OCI-LY3 (cell line): ENCODE results near the gene NT5DC3.

ENCODE experiments used
- H2AFZ ChIP-seq: fragments of 200-600, 300-600 bp; shearing (Covaris generic); 2 replicates; pipeline ENCODE4 v1.6.0; 2014; ENCODE audit warnings: antibody characterized with exemption, low read depth, low read length
- H3K27ac ChIP-seq: fragments of 200-600, 300-600 bp; sonication (generic); 2 replicates; pipeline ENCODE4 v1.5.1; 2014; ENCODE audit warnings: mild to moderate bottlenecking, low read length, moderate library complexity, mixed read lengths
- H3K27me3 ChIP-seq: fragments of 200-600, 300-600 bp; sonication (generic); 2 replicates; pipeline ENCODE4 v1.6.1; 2014; ENCODE audit warnings: low read depth, low read length, mixed read lengths
- H3K36me3 ChIP-seq: fragments of 200-600, 300-600 bp; sonication (generic); replicated peaks from 2 replicates; pipeline ENCODE3; 2014; ENCODE audit warnings: low read depth, low read length, mixed read lengths
- H3K4me1 ChIP-seq: fragments of 300-600, 200-600 bp; sonication (generic); 2 replicates; pipeline ENCODE4 v1.6.1; 2014; ENCODE audit warnings: low read length, mixed read lengths
- H3K4me2 ChIP-seq: fragments of 200-600, 300-600 bp; sonication (generic); 2 replicates; pipeline ENCODE4 v1.6.1; 2014; ENCODE audit warnings: low read length, mixed read lengths
- H3K4me3 ChIP-seq: fragments of 300-600, 200-600 bp; sonication (generic); 2 replicates; pipeline ENCODE4 v1.5.1; 2014; ENCODE audit warnings: antibody characterized with exemption, mild to moderate bottlenecking, low read length, moderate library complexity
- H3K79me2 ChIP-seq: fragments of 300-600, 200-600 bp; shearing (Covaris generic); 2 replicates; pipeline ENCODE4 v1.6.1; 2014; ENCODE audit warnings: mild to moderate bottlenecking, low read length, mixed read lengths
- H3K9ac ChIP-seq: fragments of 300-600, 200-600 bp; shearing (Covaris generic); 2 replicates; pipeline ENCODE4 v1.6.0; 2014; ENCODE audit warnings: mild to moderate bottlenecking, low read length, moderate library complexity
- H3K9me3 ChIP-seq: fragments of 200-600, 300-600 bp; shearing (Covaris generic); 2 replicates; pipeline ENCODE4 v1.6.1; 2014; ENCODE audit warnings: low read length, mixed read lengths; ENCODE audit not compliant: insufficient read depth
- H4K20me1 ChIP-seq: fragments of 200-600, 300-600 bp; sonication (generic); 2 replicates; pipeline ENCODE4 v1.6.1; 2016; ENCODE audit warnings: low read length, mixed read lengths; ENCODE audit not compliant: insufficient read depth
- CTCF ChIP-seq: fragments of 200-600, 300-600 bp; sonication (generic); IDR thresholded peaks from 2 replicates; pipeline ENCODE4 v1.5.1; 2014; ENCODE audit warnings: antibody characterized with exemption, low read length, low read depth
- EZH2phosphoT487 ChIP-seq: fragments of 200-600 bp; shearing (Covaris generic); IDR thresholded peaks from 2 replicates; pipeline ENCODE4 v1.6.1; 2018; ENCODE audit warnings: antibody characterized with exemption, mixed run types, low read depth

NT5DC3 gene

DNA sequence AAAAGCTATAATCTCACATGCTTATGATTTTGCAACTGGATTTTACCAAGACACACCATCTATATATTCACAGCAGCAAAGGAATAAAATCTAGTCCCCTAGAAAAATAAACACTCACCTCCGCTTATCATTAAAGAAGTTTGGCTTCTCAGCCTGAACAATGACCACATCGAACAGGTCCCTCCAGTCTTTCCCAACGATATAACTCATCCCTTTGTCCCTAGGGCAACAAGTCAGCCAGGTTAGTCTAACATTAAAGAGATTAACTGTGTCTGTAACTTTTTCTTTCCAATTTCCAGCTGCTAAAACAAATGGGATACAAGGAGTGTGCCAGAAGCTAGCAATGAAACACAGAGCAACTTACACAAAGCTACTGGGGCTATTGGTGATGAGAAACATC lies 48.0 kb downstream of the NT5DC3 start:
- Histone ChIP-seq H3K4me1 (peaks cover under 1% of the 10 kb centered on the region; the same call in 1 of the 2 replicates), H3K79me2 (no peaks in the 10 kb centered on the region), H3K9me3 (no peaks in the 10 kb centered on the region), H2AFZ (no peak overlapping the region), H3K36me3 (peaks cover 18% of the 10 kb centered on the region), H3K27me3 (no peaks in the 10 kb centered on the region), H3K4me2 (no peak overlapping the region), H4K20me1 (no peaks in the 10 kb centered on the region), H3K27ac (no peak overlapping the region), H3K4me3 (no peak overlapping the region), H3K9ac (no peak overlapping the region)
- TF ChIP-seq CTCF (no peak), EZH2phosphoT487 (no peak)

- no peak overlapping the region for H3K27ac ChIP-seq
- H3K36me3 ChIP-seq = peaks cover 17% of the 10 kb centered on the region
- TF ChIP-seq CTCF (no peak), EZH2phosphoT487 (no peak)
Observed at GRCh38 chr12:103791350-103791920, 49.6 kb downstream of the NT5DC3 start.

DNA sequence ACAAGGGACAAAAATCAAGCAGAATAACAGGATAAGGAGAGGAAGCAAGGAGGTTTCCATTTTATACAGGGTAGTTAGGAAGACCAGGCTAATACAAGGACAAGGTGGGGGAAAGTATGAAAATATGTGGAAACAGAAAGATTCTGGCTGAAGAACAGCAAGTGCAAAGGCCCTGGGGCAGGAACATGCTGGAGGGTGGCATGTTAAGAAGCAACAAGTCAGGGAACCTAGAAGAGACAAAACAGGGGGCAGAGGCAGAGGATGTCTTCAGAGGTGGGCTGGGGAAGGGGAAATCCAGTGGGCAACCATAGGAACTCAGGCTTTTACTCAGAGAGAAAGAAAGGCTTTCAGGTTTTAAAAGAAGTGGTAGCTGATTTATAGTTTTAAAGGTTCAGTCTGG lies 54.8 kb downstream of the NT5DC3 start:
- Histone ChIP-seq H3K9me3 (no peaks in the 10 kb centered on the region), H3K79me2 (no peaks in the 10 kb centered on the region), H3K27ac (no peak overlapping the region), H3K4me2 (no peak overlapping the region), H3K4me1 (no peaks in the 10 kb centered on the region), H2AFZ (no peak overlapping the region), H4K20me1 (no peaks in the 10 kb centered on the region), H3K36me3 (peaks cover 11% of the 10 kb centered on the region), H3K9ac (no peak overlapping the region), H3K27me3 (no peaks in the 10 kb centered on the region), H3K4me3 (no peak overlapping the region)
- TF ChIP-seq CTCF = no peak
- no peak for TF ChIP-seq EZH2phosphoT487

More at GRCh38 chr12:103791350-103791920, 49.6 kb downstream of the NT5DC3 start:
- H3K9me3 ChIP-seq = no peaks in the 10 kb centered on the region
- no peak overlapping the region for H2AFZ ChIP-seq
- H3K4me2 ChIP-seq = no peak overlapping the region
- no peak overlapping the region for H3K9ac ChIP-seq
- no peaks in the 10 kb centered on the region for H3K79me2 ChIP-seq
- H3K4me1 ChIP-seq = no peaks in the 10 kb centered on the region
- H3K27me3 ChIP-seq = no peaks in the 10 kb centered on the region
- no peak overlapping the region for H3K4me3 ChIP-seq
- H4K20me1 ChIP-seq = no peaks in the 10 kb centered on the region

GRCh38 chr12:103785243-103786031 lies 55.6 kb downstream of the NT5DC3 start:
- no peaks in the 10 kb centered on the region for H3K4me1 ChIP-seq
- no peaks in the 10 kb centered on the region for H4K20me1 ChIP-seq
- no peaks in the 10 kb centered on the region for H3K27me3 ChIP-seq
- H3K4me2 ChIP-seq = no peak overlapping the region
- no peak overlapping the region for H2AFZ ChIP-seq
- no peaks in the 10 kb centered on the region for H3K9me3 ChIP-seq
- H3K36me3 ChIP-seq = peaks cover 11% of the 10 kb centered on the region
- no peaks in the 10 kb centered on the region for H3K79me2 ChIP-seq
- TF ChIP-seq CTCF (no peak), EZH2phosphoT487 (no peak)
- no peak overlapping the region for H3K4me3 ChIP-seq
- no peak overlapping the region for H3K27ac ChIP-seq
- no peak overlapping the region for H3K9ac ChIP-seq
